HEK293 (cell line): ENCODE results near the gene RFPL2.

Experiments used
- BCL11A ChIP-seq: fragments of 450-650 bp; formaldehyde crosslinking; IDR thresholded peaks from 2 replicates; pipeline ENCODE4 v1.5.1; 2016; ENCODE audit warnings: low read depth, missing biosample characterization, missing genetic modification characterization
- CTCF ChIP-seq: fragments of 450-650 bp; formaldehyde crosslinking; IDR thresholded peaks from 2 replicates; pipeline ENCODE4 v1.5.1; 2016; ENCODE audit warnings: missing biosample characterization, missing genetic modification characterization
- KLF1 ChIP-seq: fragments of 450-650 bp; formaldehyde crosslinking; IDR thresholded peaks from 2 replicates; pipeline ENCODE4 v1.5.1; 2016; ENCODE audit warnings: missing biosample characterization, missing genetic modification characterization
- MZF1 ChIP-seq: fragments of 450-650 bp; formaldehyde crosslinking; IDR thresholded peaks from 2 replicates; pipeline ENCODE4 v1.5.1; 2017; ENCODE audit warnings: missing biosample characterization, missing genetic modification characterization, borderline replicate concordance
- REST ChIP-seq: fragments of 450-650 bp; formaldehyde crosslinking; IDR thresholded peaks from 2 replicates; pipeline ENCODE4 v1.5.1; 2016; ENCODE audit warnings: missing biosample characterization, missing genetic modification characterization
- ZBTB21 ChIP-seq: fragments of 450-650 bp; formaldehyde crosslinking; IDR thresholded peaks from 2 replicates; pipeline ENCODE4 v1.5.1; 2017; ENCODE audit warnings: missing biosample characterization, missing genetic modification characterization
- ZNF837 ChIP-seq: fragments of 450-650 bp; formaldehyde crosslinking; IDR thresholded peaks from 2 replicates; pipeline ENCODE4 v1.5.1; 2016; ENCODE audit warnings: missing biosample characterization, missing genetic modification characterization
- TF ChIP-seq, protein P1 (sequence below): fragments of 450-650 bp; formaldehyde crosslinking; IDR thresholded peaks from 2 replicates; pipeline ENCODE4 v1.5.1; 2016; ENCODE audit warnings: missing biosample characterization, missing genetic modification characterization, low read depth
- TF ChIP-seq, protein P2 (sequence below): fragments of 450-650 bp; formaldehyde crosslinking; IDR thresholded peaks from 2 replicates; pipeline ENCODE4 v1.5.1; 2016; ENCODE audit warnings: missing biosample characterization, missing genetic modification characterization, low read depth

- TF ChIP-seq REST (tag by site-specific recombination) (no peak), ZBTB21 (tag by site-specific recombination) (no peak), CTCF (no peak), KLF1 (tag by site-specific recombination) (no peak), BCL11A (tag by site-specific recombination) (no peak), MZF1 (tag by site-specific recombination) (no peak), ZNF837 (tag by site-specific recombination) (no peak)
- TF ChIP-seq, protein P1, sequence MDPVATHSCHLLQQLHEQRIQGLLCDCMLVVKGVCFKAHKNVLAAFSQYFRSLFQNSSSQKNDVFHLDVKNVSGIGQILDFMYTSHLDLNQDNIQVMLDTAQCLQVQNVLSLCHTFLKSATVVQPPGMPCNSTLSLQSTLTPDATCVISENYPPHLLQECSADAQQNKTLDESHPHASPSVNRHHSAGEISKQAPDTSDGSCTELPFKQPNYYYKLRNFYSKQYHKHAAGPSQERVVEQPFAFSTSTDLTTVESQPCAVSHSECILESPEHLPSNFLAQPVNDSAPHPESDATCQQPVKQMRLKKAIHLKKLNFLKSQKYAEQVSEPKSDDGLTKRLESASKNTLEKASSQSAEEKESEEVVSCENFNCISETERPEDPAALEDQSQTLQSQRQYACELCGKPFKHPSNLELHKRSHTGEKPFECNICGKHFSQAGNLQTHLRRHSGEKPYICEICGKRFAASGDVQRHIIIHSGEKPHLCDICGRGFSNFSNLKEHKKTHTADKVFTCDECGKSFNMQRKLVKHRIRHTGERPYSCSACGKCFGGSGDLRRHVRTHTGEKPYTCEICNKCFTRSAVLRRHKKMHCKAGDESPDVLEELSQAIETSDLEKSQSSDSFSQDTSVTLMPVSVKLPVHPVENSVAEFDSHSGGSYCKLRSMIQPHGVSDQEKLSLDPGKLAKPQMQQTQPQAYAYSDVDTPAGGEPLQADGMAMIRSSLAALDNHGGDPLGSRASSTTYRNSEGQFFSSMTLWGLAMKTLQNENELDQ: no peak
- TF ChIP-seq, protein P2, sequence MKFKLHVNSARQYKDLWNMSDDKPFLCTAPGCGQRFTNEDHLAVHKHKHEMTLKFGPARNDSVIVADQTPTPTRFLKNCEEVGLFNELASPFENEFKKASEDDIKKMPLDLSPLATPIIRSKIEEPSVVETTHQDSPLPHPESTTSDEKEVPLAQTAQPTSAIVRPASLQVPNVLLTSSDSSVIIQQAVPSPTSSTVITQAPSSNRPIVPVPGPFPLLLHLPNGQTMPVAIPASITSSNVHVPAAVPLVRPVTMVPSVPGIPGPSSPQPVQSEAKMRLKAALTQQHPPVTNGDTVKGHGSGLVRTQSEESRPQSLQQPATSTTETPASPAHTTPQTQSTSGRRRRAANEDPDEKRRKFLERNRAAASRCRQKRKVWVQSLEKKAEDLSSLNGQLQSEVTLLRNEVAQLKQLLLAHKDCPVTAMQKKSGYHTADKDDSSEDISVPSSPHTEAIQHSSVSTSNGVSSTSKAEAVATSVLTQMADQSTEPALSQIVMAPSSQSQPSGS (tag by site-specific recombination): no peak
Measured at GRCh38 chr22:32211011-32211410, 6.1 kb upstream of the RFPL2 start.
